Measurements from ENCODE around the gene ZNF211.
A peak's percentile ranks its signal among the peaks of the same experiment; 100 is the strongest.

The ZNF211 gene

DNA sequence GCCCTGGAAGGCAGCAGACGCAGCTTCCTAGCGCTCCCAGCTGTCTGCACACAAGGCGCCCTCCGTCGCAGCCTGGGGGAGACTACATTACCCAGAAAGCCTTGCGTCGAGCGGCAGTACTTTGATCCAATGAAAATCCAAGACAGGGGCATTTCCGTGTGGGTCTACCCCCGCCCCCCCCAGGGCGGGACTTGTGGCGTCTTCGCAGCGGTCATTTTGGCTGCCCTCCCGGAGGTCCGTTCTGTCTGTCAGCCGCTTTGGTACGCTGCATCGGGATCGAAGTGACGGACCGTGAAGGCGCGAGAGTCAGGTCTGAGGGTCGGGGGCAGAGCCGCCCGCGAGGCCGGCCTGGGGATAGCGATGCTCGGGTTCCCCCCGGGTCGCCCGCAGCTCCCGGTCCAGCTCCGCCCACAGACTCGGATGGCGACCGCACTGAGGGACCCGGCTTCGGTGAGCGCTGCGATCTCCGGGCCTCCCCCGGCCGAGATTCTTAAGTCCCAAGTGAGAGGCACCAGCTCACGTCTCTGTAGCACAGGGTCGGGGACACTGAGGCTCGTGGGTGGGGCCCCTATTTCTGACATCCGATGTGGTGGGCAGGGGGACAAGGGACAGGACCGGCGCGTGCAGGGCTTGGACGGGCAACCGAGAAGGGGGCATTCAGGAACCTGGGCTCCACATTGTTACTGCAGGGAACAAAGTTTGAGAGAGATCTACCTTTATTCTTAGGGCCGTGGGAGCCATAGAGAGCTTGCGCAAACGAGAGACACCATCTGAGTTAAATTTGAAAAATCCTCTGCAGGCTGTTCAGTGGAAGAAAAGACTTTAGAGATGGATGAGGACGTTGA lies at the start of gene ZNF211:
ZNF211 (plus strand) TSS at position 182 of the 845 bp plus-strand sequence; CDS start at position 361, 179 bp downstream.
- DNase-seq, result peak; percentile 91 to 93

DNA sequence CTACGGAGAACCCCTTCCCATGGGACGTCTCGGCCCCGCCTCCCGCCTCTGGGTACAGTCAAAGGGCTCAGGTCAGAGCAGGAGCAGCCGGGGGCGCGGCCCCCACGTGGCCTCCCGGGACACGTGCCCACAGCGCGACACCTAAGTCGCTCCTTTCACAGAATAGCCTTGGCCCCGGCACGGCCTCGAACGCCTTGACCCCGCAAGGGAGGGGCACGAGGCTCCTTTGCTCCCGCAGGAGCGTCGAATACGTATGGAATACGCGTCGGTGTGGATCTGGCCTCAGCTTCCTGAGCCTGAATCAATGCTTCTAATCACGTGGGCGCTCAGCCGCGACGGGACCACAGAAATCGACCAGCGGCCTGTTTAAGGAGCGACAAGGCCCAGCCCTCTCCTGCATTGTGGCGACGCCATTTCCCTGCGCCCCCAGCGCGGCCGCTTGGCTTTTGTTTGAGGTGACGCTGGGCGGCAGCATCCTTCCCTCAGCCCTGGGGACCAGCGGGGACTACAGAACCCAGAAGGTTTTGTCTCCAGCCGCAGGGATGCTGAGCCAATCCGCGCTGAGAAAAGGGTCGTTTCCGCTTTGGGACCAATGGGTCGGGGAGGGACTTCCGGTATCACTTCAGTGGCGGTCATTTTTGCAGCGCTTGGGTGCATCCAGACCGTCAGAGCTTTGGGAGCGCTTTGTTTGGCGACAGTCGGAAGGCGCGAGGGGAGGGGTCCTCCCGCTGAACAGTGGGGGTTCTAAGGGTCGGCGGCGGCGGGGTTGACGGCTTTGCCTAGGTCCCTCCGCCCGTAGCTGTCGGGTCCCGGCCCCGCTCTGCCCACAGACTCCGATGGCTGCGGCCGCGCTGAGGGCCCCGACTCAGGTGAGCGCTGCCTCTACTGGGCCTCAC lies 49.2 kb upstream of the ZNF211 start, which contains the start of gene ZIK1:
ZIK1 (plus strand) TSS at position 625 of the 896 bp plus-strand sequence; CDS start at position 837, 212 bp downstream.
- DNase-seq, result peak; percentile 93 to 95

DNA sequence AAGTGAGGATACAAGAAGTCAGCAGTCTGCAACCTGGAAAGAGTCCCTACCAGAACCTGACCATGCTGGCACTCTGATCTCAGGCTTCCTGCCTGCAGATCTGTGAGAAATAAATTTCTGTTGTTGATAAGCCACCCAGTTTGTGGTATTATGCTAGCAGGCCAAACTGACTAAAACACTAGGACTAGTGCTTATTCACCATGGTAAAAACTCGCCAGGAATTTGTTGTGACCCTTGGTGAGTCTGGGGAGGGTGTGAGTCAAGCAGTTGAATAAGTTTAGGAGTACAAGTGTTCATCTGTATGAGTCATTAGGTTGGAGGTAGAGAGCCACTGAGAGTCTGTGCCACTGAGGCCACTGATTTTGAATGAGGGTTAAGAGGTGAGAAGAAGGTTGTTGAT lies 45.4 kb upstream of the ZNF211 start:
- no peak for DNase-seq

DNA sequence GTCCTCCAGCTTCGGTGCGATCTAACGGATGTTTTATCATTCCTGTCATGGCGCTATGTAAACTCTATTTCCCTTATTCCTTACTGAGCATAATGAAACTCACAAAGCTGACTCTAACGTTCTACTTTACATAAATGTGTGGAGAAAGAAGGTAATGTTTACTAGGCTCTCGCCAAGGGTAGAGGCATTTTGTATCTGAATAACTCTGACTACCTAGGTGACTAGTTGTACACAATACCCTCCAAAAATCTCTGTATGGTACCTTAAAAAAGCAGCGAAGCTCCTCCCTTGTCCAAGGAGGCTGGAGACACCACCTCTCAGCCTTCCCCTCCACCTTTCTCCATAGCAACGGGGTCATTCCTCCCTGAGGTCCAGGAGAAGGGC lies 33.6 kb upstream of the ZNF211 start:
- no peak for DNase-seq

DNA sequence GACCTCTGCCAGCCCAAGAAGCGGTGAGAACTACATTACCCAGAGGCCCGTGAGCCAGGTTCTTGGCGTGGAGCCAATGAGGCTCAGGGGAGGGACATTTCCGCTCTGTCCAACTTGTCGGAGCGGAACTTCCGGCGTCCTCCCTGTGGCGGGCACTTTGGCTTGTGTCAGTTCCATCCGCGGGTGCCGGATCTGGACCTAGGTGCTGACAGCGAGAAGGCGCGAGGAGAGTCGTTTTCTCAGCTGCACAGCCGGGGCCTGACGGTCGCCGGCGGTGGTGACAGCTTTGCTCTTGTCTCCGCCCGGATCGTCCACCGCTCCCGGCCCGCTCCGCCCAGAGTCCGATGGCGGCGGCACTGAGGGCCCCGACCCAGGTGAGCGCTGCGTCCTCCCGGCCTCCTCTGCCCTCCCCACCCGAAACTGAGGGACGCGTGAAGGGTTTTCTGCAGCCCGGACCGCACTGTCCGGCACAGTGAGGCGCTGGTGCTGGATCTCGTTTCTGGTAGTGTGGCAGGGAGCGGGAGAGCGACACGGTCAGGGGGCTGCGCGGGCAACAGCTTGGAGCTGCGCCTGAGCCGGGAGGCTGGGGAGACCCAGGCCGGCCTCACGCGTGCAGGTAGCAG lies 33.1 kb upstream of the ZNF211 start, which contains the start of gene ZNF530:
ZNF530 (plus strand) TSS at position 125 of the 623 bp plus-strand sequence. CDS start 4,461 bp downstream, outside the sequence.
- DNase-seq, result peak; percentile 89

DNA sequence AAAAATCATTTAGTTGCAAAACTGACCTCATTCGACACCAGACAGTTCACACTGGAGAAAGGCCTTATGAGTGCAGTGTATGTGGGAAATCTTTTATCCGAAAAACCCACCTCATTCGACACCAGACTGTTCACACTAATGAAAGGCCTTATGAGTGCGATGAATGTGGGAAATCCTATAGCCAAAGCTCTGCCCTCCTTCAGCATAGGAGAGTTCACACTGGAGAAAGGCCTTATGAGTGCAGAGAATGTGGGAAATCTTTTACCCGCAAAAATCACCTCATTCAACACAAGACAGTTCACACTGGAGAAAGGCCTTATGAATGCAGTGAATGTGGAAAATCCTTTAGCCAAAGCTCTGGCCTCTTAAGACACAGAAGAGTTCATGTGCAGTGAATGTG lies 26.0 kb upstream of the ZNF211 start:
- DNase-seq, result no peak

DNA sequence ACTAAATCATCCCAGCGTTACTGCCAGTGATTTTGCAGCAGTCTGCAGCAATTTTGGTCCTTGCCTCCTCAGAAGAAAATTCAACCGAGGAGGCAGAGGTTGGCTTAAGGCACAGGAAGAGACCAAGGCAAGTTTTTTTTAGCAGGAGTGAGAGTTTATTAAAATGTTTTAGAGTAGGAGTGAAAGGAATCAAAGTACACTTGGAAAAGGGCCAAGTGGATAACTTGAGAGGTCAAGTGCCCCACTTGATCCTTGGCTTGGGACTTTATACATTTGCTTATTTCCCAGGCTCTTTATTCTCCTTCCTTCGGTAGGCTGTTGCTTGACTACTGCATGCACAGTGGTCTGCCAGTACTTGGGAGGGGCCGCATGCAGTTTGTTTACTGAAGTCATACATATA lies 21.9 kb upstream of the ZNF211 start:
- no peak for DNase-seq

DNA sequence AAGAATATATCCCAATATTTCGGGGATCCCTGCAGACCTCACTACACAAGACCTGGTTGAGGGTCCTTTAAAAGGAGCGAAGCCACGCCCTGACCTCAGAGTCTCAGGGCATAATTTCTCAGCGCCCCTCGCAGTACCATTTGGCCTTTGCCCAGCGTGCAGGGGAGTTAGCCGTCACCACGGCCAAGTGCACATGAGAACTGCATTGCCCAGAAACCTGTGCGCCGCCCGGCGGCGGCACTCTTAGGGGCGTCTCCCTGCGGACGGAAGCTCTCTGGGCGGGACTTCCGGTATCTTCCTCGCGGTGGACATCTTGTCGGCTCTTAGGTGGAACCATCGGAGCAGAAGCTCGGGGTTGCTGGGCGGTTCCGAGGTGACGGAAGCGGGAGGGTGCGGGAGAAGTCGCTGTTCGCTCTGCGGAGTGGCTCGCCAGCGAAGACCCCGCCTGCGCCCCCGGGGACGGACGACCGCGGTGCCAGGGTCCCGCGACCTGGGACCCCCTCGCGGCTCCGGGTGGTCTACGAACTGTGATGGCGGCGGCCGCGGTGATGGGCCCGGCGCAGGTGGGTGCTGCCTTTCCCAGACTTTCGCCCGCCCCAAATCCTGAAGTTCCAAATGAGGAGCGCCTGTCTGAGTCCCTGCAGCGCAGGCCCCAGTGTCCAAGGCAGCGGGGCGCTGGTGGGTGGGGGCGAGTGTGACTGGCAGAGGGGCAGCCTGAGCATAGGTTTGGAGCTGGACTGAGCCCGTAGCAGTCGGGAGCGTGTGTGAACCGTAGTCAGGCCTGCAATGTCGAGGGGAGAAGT lies 18.8 kb upstream of the ZNF211 start, which contains the start of gene ZNF134:
ZNF134 (plus strand) TSS at position 302 of the 803 bp plus-strand sequence. CDS start 5,227 bp downstream, outside the sequence.
- DNase-seq, result peak; percentile 92 to 94

DNA sequence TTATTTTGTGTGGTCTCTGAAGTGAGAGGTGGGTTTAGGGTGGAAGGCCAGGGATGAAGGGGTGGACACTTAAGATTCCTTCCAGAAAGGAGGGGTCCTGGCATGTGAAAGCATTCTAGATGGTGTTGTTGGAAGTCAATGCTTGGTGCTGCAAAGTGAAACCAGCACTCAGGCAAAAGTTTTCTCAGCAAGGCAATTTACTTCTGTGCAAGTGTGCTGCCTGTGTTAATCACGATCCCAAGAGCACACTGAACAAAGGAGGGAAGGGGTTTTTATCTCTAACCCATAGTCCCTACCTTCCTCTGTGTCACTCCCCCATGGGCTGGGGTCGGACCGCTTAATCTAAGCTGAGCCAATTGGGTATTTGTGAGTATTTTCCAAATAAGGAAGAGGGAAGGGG lies 17.6 kb upstream of the ZNF211 start:
- no peak for DNase-seq

DNA sequence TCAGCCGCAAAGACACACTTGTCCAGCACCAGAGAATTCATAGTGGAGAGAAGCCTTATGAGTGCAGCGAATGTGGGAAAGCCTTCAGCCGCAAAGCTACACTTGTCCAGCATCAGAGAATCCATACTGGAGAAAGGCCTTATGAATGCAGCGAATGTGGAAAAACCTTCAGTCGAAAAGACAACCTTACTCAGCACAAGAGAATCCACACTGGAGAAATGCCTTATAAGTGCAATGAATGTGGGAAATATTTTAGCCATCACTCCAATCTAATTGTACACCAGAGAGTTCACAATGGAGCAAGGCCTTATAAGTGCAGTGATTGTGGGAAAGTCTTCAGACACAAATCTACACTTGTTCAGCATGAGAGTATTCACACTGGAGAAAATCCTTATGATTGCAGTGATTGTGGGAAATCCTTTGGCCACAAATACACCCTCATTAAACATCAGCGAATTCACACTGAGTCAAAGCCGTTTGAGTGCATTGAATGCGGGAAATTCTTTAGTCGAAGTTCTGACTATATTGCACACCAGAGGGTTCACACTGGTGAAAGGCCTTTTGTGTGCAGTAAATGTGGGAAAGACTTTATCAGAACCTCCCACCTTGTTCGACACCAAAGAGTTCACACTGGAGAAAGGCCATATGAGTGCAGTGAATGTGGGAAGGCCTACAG lies 12.2 kb upstream of the ZNF211 start:
- DNase-seq, result no peak

DNA sequence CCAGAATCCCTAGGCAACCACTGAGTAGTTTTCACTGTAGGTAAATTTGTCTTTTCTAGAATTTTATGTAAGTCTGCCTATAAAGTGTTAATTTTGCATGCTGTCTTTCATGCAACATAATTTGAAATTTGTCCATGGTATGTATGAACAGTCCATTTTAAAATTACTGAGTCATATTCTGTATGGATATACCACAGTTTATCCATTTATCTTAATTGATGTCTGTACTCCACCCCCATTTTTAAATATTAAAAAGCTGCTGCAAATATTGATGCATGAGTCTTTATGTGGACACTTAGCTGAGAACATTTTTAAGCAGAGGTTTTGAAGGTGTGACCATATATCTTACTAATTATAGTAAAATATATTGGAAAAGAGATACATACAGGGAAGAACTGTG lies 9.9 kb upstream of the ZNF211 start:
- no peak for DNase-seq

DNA sequence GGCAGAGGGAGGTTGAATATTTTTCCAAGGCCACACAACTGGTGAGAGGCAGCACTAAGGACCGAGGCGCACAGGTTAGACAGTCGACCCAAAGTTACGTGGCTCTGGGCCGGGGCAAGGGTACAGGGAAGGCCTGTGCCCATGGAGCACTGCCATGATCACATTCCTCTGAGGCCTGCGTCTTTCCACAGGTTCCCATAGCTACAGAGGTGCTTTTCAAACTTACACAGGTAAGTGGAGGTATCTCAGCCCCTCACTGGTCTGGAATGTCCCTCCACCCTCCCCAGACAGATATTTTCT lies 814 bp downstream of the ZNF211 start:
- DNase-seq, result no peak

DNA sequence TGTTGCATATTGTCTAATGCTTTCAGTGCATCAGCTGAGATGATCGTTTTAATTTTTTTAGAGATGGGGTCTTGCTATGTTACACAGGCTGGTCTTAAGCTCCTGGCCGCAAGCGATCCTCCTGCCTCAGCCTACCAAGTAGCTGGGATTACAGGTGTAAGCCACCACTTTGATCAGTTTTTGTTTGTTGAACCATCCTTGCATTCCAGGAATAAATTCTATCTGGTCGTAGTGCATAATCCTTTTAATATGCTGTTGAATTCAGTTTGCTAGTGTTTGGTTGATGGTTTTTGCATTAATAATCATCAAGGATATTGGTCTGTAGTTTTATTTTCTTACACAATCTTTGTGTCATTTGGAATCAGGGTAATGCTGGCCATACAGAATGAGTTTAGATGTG lies 4.4 kb downstream of the ZNF211 start:
- DNase-seq, result no peak

DNA sequence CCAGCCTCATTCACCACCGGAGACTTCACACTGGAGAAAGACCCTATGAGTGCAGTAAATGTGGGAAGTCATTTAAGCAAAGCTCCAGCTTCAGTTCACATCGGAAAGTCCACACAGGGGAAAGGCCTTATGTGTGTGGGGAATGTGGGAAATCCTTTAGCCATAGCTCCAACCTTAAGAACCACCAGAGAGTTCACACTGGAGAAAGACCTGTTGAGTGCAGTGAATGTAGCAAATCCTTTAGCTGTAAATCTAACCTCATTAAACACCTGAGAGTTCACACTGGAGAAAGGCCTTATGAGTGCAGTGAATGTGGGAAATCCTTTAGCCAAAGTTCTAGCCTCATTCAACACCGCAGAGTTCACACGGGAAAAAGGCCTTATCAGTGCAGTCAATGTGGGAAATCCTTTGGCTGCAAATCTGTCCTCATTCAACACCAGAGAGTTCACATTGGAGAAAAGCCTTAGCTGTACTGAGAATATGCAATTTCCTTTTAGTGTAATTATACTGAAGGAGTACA lies 8.8 kb downstream of the ZNF211 start:
- no peak for DNase-seq

DNA sequence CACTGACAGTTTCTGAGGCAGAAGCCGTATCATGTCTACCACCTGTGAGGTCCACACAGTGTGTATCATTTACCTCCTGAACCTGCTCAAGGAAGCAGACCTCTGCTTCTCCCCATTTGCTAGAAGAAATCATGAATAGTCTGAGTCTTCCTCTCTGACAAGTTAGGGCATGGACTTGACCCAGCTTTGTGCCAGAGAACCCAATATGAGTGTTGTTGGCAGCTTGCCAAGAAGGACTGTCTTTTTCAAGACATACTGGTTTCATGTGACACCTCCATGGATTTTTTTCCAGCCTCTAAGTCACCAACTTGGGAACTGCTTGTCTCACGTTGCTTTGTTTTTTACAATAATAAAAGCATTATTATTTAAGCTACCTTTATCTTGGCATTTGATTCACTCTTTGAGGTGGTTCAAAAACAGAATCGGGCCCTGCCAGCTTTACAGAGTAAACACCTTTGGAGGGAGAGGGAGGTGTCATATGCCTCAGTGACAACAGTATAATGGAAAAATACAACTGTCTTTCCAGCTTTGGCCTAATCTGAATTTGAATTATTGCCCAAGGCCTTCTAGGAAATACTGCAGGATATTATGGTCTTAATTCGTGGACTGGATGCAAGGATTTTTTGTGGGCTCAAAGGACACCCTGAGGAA lies 9.6 kb downstream of the ZNF211 start:
- DNase-seq, result no peak

DNA sequence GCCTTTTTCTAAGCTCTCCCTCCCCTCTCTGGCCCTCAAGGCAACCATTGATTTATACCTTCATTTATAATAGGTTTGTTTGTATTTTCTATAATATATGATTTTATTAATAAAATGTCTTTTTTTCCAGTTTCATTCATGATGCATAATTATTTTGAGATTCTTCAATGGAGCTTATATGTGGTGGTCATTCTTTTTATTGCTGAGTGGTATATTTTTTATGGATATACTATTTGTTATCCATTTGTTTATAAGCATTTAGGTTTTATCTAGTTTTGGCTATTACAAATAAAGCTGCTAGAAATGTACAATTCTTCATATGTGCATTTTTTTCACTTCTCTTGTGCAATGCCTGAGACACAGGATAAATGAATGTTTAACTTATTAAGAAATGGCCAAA lies 10.8 kb downstream of the ZNF211 start:
- DNase-seq, result no peak

DNA sequence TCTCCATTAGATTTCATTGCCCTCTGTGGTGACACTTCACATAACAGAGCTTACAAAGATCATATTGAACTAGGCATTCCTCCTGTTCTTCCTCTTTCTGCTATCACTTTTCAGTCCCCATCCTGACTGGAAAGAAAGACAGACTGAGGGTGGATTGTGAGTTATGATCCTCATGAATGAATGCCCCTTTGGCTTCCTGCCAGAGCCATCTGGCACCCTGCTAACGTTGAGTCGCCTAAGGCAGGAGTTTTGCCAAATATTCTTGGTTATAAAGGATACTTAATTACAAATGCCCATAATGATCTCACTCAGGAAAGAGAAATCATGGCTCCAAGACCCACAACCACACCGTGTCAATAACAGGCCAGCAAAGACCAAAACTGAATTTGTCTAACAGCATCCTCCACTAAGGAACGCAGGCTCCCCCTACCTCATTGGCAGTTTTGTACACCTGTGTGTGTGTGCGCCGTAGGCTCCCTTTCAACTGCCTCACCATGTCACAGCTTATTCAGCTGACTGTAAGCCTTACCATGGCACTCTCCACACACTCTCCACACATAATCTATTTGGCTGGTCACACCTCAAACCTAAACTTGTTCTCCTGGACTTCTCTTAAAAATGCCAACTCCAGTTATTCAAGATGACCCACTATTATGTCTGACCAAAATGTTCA lies 15.5 kb downstream of the ZNF211 start:
- DNase-seq, result no peak

DNA sequence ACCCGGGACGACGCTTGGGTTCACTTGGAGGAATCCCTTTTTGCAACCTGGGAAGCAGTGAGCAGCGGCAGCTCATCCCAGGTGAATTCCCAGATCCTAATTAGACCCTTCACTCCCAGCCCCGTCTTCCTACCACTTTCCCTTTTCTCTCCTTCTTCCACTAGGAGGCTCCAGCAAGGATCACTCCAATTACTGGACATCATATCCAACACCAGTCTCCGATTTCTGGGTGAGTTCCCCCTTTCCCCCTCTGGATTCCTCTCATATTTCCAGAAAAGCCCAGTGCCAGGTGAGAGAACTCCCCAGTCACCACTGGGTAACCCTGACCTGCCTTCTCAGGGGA lies 18.7 kb downstream of the ZNF211 start:
- no peak for DNase-seq

DNA sequence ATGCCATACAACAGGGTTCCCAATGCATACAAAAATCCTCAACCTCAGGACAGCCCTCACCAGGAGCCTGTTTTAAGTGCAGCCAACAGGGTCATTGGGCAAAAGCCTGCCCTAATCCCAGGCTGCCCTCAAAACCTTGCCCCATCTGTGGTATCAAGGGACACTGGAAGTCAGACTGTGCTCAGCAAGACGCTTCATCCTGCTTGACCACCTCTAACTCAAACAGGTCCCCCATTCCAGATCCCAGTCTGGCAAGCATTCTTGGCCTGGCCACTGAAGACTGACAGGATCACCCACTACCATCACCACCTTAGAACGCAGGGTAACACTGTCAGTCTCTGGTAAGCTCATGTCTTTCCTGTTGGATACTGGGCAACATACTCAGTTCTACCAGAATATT lies 20.7 kb downstream of the ZNF211 start:
- no peak for DNase-seq

DNA sequence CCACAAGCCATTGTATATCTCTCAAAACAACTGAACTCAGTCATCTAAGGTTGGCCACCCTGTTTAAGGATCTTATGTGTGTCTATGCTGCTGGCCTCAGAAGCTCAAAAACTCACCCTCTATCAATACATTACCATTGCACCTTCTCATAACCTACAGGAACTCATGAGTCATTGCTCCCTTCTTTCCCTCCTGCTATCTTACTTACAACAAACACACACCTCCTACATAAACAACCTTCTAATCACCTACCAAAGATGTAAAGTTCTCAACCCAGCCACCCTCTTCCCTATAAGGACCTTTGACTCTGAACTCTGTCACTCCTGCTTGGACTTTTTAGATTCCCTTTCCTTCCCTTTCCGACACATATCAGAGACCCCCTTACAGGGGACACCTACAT lies 22.5 kb downstream of the ZNF211 start:
- no peak for DNase-seq

DNA sequence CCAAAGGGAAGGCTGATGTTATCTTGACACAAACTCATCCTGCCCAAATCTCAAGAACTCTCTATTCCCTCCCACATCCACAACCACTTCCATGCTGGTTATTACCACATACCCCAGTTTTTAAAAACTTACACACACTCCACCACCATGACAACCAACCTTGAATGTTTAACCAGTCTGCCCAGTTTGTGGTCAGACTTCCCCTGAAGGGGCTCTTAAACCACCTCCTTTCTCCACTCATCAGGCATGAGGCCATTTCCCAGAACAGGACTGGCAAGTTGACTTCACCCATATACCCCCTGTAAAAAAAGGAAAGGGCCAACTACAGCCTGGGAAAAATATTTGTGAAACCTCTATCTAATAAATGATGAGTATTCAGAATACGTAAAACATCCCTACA lies 23.4 kb downstream of the ZNF211 start:
- no peak for DNase-seq
